Calu3 (cell line): ENCODE results near the gene SRMS. TPM values are rescaled to one million over a fixed set of nuclear protein-coding genes. Genes with fewer than 3 reads are reported as not detected.

Experiments
- BruUV-seq: library from RNA; stranded (reverse); fragments of 400-500 nt; replicated peaks from 2 replicates; lab custom pipeline; 2021; lab: Mats Ljungman, UMichigan
- CTCF ChIA-PET: fragments of 300-600 bp; sonication (Branson Sonifier 250); formaldehyde crosslinking; loops from one replicate; lab custom pipeline; 2022; ENCODE audit warnings: antibody characterized with exemption; lab: Charles Lee
- DNase-seq: peaks from one replicate; pipeline ENCODE4 v3.0.0; 2022
- H3K27ac Mint-ChIP-seq: one replicate; pipeline ENCODE4 v1.8.0; 2022; ENCODE audit warnings: mixed read lengths; ENCODE audit not compliant: unreplicated experiment
- H3K27me3 Mint-ChIP-seq: one replicate; pipeline ENCODE4 v1.8.0; 2022; ENCODE audit warnings: mixed read lengths; ENCODE audit not compliant: unreplicated experiment
- H3K36me3 Mint-ChIP-seq: one replicate; pipeline ENCODE4 v1.8.0; 2022; ENCODE audit warnings: mild to moderate bottlenecking, moderate library complexity, mixed read lengths; ENCODE audit not compliant: insufficient read depth, unreplicated experiment
- H3K4me1 Mint-ChIP-seq: one replicate; pipeline ENCODE4 v1.8.0; 2022; ENCODE audit warnings: mild to moderate bottlenecking, low read depth, mixed read lengths; ENCODE audit not compliant: unreplicated experiment
- H3K4me3 Mint-ChIP-seq: one replicate; pipeline ENCODE4 v1.8.0; 2022; ENCODE audit warnings: mild to moderate bottlenecking, low read depth, moderate library complexity, mixed read lengths; ENCODE audit not compliant: unreplicated experiment
- H3K9me3 Mint-ChIP-seq: one replicate; pipeline ENCODE4 v1.8.0; 2022; ENCODE audit warnings: low read depth, mixed read lengths; ENCODE audit not compliant: unreplicated experiment
- intact Hi-C: fragments of 100-400 bp; cut with micrococcal nuclease; formaldehyde crosslinking; loops from one replicate; pipeline ENCODE4 v1.10.0; 2022; ENCODE audit not compliant: unreplicated experiment
- total RNA-seq: library from RNA; stranded (reverse); gene quantifications from 2 replicates; pipeline ENCODE4 v1.2.3, GENCODE V29; 2022
- TF ChIP-seq, protein P1 (sequence below): fragments of 200-600 bp; IDR thresholded peaks from one replicate; pipeline ENCODE4 v1.8.0; 2022; ENCODE audit warnings: antibody characterized with exemption; ENCODE audit not compliant: unreplicated experiment

SRMS gene
- total RNA-seq, 1 experiment from 2014 or later, result not detected

GRCh38 chr20:63504642-63505041 is 42.9 kb downstream of the SRMS start:
- no peak for DNase-seq
- Mint-ChIP-seq H3K27ac (no peak overlapping the region), H3K27me3 (peaks cover 67% of the 10 kb centered on the region), H3K4me1 (no peaks in the 10 kb centered on the region), H3K4me3 (no peak overlapping the region), H3K9me3 (peaks cover 4% of the 10 kb centered on the region), H3K36me3 (peaks cover 7% of the 10 kb centered on the region)
- CTCF ChIA-PET, result interaction anchor here (0.5 to 0.7 kb wide), 2 partner anchors 133 to 231 kb away, joined by 3 read pairs; no protein-coding TSS in a partner anchor
- BruUV-seq, result no TSS peak
- intact Hi-C loops, result no loop called here
- TF ChIP-seq, protein P1, sequence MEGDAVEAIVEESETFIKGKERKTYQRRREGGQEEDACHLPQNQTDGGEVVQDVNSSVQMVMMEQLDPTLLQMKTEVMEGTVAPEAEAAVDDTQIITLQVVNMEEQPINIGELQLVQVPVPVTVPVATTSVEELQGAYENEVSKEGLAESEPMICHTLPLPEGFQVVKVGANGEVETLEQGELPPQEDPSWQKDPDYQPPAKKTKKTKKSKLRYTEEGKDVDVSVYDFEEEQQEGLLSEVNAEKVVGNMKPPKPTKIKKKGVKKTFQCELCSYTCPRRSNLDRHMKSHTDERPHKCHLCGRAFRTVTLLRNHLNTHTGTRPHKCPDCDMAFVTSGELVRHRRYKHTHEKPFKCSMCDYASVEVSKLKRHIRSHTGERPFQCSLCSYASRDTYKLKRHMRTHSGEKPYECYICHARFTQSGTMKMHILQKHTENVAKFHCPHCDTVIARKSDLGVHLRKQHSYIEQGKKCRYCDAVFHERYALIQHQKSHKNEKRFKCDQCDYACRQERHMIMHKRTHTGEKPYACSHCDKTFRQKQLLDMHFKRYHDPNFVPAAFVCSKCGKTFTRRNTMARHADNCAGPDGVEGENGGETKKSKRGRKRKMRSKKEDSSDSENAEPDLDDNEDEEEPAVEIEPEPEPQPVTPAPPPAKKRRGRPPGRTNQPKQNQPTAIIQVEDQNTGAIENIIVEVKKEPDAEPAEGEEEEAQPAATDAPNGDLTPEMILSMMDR, result no peak

DNA sequence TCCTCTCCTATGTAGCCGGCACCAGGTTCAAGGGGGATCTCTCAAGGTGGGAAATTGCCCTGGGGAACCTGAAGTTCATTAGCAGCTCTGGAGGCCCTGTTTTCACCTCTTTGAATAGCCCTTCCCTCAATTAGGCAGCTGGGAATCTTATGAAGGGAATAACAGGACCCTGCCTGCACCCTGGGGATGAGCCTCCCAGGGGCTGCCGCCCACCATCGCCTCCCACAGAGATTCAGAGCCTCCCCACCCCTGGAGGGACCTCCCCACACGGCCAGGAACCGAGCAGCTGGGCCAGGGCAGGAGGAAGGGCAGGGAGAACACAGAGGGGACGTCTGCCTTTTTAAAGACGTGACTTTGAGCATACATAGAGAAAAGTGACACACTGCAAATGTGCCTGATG is 44.0 kb downstream of the SRMS start:
- CTCF ChIA-PET, result interaction anchor here (0.7 to 2.5 kb wide), 2 partner anchors 17 to 698 kb away, joined by 7 to 14 read pairs; partner anchors contain the start of gene PPDPF
- peaks cover 4% of the 10 kb centered on the region for H3K9me3 Mint-ChIP-seq
- no peak overlapping the region for H3K27ac Mint-ChIP-seq
- BruUV-seq, result no TSS peak
- no peak for DNase-seq
- intact Hi-C loops, result no loop called here
- TF ChIP-seq, protein P1, result no peak
- peaks cover 14% of the 10 kb centered on the region for H3K36me3 Mint-ChIP-seq
- H3K4me3 Mint-ChIP-seq, result no peak overlapping the region
- H3K4me1 Mint-ChIP-seq, result no peaks in the 10 kb centered on the region
- H3K27me3 Mint-ChIP-seq, result peaks cover 56% of the 10 kb centered on the region

- BruUV-seq, result no TSS peak
- no peak overlapping the region for H3K4me3 Mint-ChIP-seq
- H3K36me3 Mint-ChIP-seq, result peaks cover 21% of the 10 kb centered on the region
- CTCF ChIA-PET, result interaction anchor here (2.5 kb wide), 1 partner anchor 18 kb away, joined by 14 read pairs; the partner anchor contains the start of gene PPDPF
- intact Hi-C loops, result no loop called here
- H3K27ac Mint-ChIP-seq, result no peak overlapping the region
- peaks cover 4% of the 10 kb centered on the region for H3K9me3 Mint-ChIP-seq
- H3K27me3 Mint-ChIP-seq, result peaks cover 48% of the 10 kb centered on the region
- no peaks in the 10 kb centered on the region for H3K4me1 Mint-ChIP-seq
- TF ChIP-seq, protein P1, result no peak
- no peak for DNase-seq
Measured at GRCh38 chr20:63502671-63503172, 44.8 kb downstream of the SRMS start.

- intact Hi-C loops, result no loop called here
- Mint-ChIP-seq H3K36me3 (peaks cover 28% of the 10 kb centered on the region), H3K4me1 (no peaks in the 10 kb centered on the region), H3K4me3 (no peak overlapping the region), H3K27me3 (peaks cover 41% of the 10 kb centered on the region), H3K9me3 (peaks cover 4% of the 10 kb centered on the region), H3K27ac (no peak overlapping the region)
- TF ChIP-seq, protein P1, result no peak
- BruUV-seq, result no TSS peak
- peak; percentile 54 for DNase-seq
- CTCF ChIA-PET, result interaction anchor here (0.6 to 2.5 kb wide), 5 partner anchors 15 to 368 kb away, joined by 3 to 14 read pairs (median 6); partner anchors contain the start of gene PPDPF
Measured at GRCh38 chr20:63501818-63502670, 45.5 kb downstream of the SRMS start.
